OCI-LY1 (cell line): Measurements from ENCODE around the gene RHOG.

Experiments
- H2AFZ ChIP-seq: fragments of 200-600 bp; sonication (generic), shearing (Covaris generic); 2 replicates; pipeline ENCODE4 v1.6.0; 2014; ENCODE audit warnings: antibody characterized with exemption, mild to moderate bottlenecking, low read length
- H3F3A ChIP-seq: fragments of 200-600 bp; sonication (generic), shearing (Covaris generic); 2 replicates; pipeline ENCODE4 v1.6.0; 2014; ENCODE audit warnings: mild to moderate bottlenecking, antibody characterized with exemption, low read length, moderate library complexity; ENCODE audit not compliant: insufficient read depth
- H3K27ac ChIP-seq: fragments of 200-600 bp; sonication (generic); 2 replicates; pipeline ENCODE4 v1.5.1; 2014; ENCODE audit warnings: low read length, mixed run types, mild to moderate bottlenecking, low read depth; ENCODE audit not compliant: poor library complexity, severe bottlenecking
- H3K27me3 ChIP-seq: fragments of 200-600 bp; sonication (generic); 2 replicates; pipeline ENCODE4 v1.6.0; 2014; ENCODE audit warnings: antibody characterized with exemption, mild to moderate bottlenecking, low read length, moderate library complexity; ENCODE audit not compliant: insufficient read depth
- H3K36me3 ChIP-seq: fragments of 200-600 bp; sonication (generic); 2 replicates; pipeline ENCODE4 v1.6.1; 2014; ENCODE audit warnings: mild to moderate bottlenecking, antibody characterized with exemption, low read length, moderate library complexity, mixed read lengths; ENCODE audit not compliant: insufficient read depth
- H3K4me1 ChIP-seq: fragments of 200-600 bp; sonication (generic); 2 replicates; pipeline ENCODE4 v1.5.1; 2014; ENCODE audit warnings: mild to moderate bottlenecking, low read length, moderate library complexity; ENCODE audit not compliant: insufficient read depth, severe bottlenecking
- H3K4me2 ChIP-seq: fragments of 200-600 bp; sonication (generic), shearing (Covaris generic); 2 replicates; pipeline ENCODE4 v1.6.1; 2014; ENCODE audit warnings: low read length
- H3K4me3 ChIP-seq: fragments of 200-600 bp; sonication (generic); 2 replicates; pipeline ENCODE4 v1.5.1; 2014; ENCODE audit warnings: low read length, low read depth, mild to moderate bottlenecking, mixed read lengths; ENCODE audit not compliant: poor library complexity, severe bottlenecking
- H3K79me2 ChIP-seq: fragments of 200-600 bp; shearing (Covaris generic); 2 replicates; pipeline ENCODE4 v1.6.1; 2016; ENCODE audit warnings: mixed run types, low read length, mixed read lengths; ENCODE audit not compliant: insufficient read depth
- H3K9ac ChIP-seq: fragments of 200-600 bp; sonication (generic), shearing (Covaris generic); 2 replicates; pipeline ENCODE4 v1.6.1; 2014; ENCODE audit warnings: mild to moderate bottlenecking, low read length, mixed read lengths
- H3K9me2 ChIP-seq: fragments of 200-600 bp; sonication (generic), shearing (Covaris generic); 2 replicates; pipeline ENCODE4 v1.6.1; 2014; ENCODE audit warnings: low read depth, mild to moderate bottlenecking, low read length, mixed read lengths
- H3K9me3 ChIP-seq: fragments of 200-600 bp; shearing (Covaris generic); 2 replicates; pipeline ENCODE4 v1.6.1; 2014; ENCODE audit warnings: low read length, mixed read lengths
- H4K20me1 ChIP-seq: fragments of 200-600 bp; sonication (generic), shearing (Covaris generic); 2 replicates; pipeline ENCODE4 v1.6.0; 2016; ENCODE audit warnings: mild to moderate bottlenecking, low read length; ENCODE audit not compliant: insufficient read depth
- CTCF ChIP-seq: fragments of 200-600 bp; sonication (generic), shearing (Covaris generic); IDR thresholded peaks from 2 replicates; pipeline ENCODE4 v1.5.1; 2017; ENCODE audit warnings: mild to moderate bottlenecking, antibody characterized with exemption, low read length, moderate library complexity, mixed read lengths
- EZH2 ChIP-seq: fragments of 200-600 bp; sonication (generic), shearing (Covaris generic); IDR thresholded peaks from 2 replicates; pipeline ENCODE4 v1.8.0; 2017; ENCODE audit warnings: borderline replicate concordance, mixed run types, mild to moderate bottlenecking, antibody characterized with exemption, low read length, moderate library complexity, mixed read lengths

The RHOG gene

GRCh38 chr11:3833449-3833848 lies 7.3 kb downstream of the RHOG start:
- peaks cover 47% of the 10 kb centered on the region for H3K36me3 ChIP-seq
- H2AFZ ChIP-seq, result no peak overlapping the region
- no peaks in the 10 kb centered on the region for H3K9me3 ChIP-seq
- H3K4me3 ChIP-seq, result no peak overlapping the region
- TF ChIP-seq CTCF (no peak), EZH2 (no peak)
- no peaks in the 10 kb centered on the region for H3F3A ChIP-seq
- H3K4me2 ChIP-seq, result no peak overlapping the region
- H3K79me2 ChIP-seq, result peaks cover 21% of the 10 kb centered on the region
- no peaks in the 10 kb centered on the region for H4K20me1 ChIP-seq
- H3K9me2 ChIP-seq, result no peaks in the 10 kb centered on the region
- H3K9ac ChIP-seq, result no peak overlapping the region
- no peaks in the 10 kb centered on the region for H3K27me3 ChIP-seq
- H3K4me1 ChIP-seq, result peaks cover 32% of the 10 kb centered on the region
- no peak overlapping the region for H3K27ac ChIP-seq

GRCh38 chr11:3832816-3833215 lies 7.9 kb downstream of the RHOG start:
- H3K36me3 ChIP-seq, result peaks cover 50% of the 10 kb centered on the region
- H3K9ac ChIP-seq, result no peak overlapping the region
- TF ChIP-seq CTCF, result no peak
- no peak for TF ChIP-seq EZH2
- H3K79me2 ChIP-seq, result peaks cover 15% of the 10 kb centered on the region
- no peaks in the 10 kb centered on the region for H3F3A ChIP-seq
- H3K4me3 ChIP-seq, result no peak overlapping the region
- H3K27me3 ChIP-seq, result no peaks in the 10 kb centered on the region
- no peak overlapping the region for H3K4me2 ChIP-seq
- peaks cover 26% of the 10 kb centered on the region for H3K4me1 ChIP-seq
- no peaks in the 10 kb centered on the region for H3K9me3 ChIP-seq
- no peaks in the 10 kb centered on the region for H4K20me1 ChIP-seq
- H3K27ac ChIP-seq, result no peak overlapping the region
- H3K9me2 ChIP-seq, result no peaks in the 10 kb centered on the region
- H2AFZ ChIP-seq, result no peak overlapping the region

- H3K4me2 ChIP-seq, result no peak overlapping the region
- peaks cover 62% of the 10 kb centered on the region for H3K36me3 ChIP-seq
- no peaks in the 10 kb centered on the region for H3K9me2 ChIP-seq
- no peak overlapping the region for H3K9ac ChIP-seq
- H3K4me1 ChIP-seq, result peaks cover 14% of the 10 kb centered on the region
- TF ChIP-seq EZH2 (no peak), CTCF (no peak)
- no peak overlapping the region for H2AFZ ChIP-seq
- no peak overlapping the region for H3K27ac ChIP-seq
- no peak overlapping the region for H3K4me3 ChIP-seq
- H3F3A ChIP-seq, result no peaks in the 10 kb centered on the region
- H3K79me2 ChIP-seq, result peaks cover 13% of the 10 kb centered on the region; the same call in 1 of the 2 replicates
- H4K20me1 ChIP-seq, result no peaks in the 10 kb centered on the region
- H3K27me3 ChIP-seq, result no peaks in the 10 kb centered on the region
- no peaks in the 10 kb centered on the region for H3K9me3 ChIP-seq
Measured at GRCh38 chr11:3831378-3832239, 9.2 kb downstream of the RHOG start.
